Smooth muscle cell of the brain vasculature (primary cell): ENCODE data around the gene TRIM47.

ENCODE experiments used
- DNase-seq: peaks from one replicate; pipeline ENCODE4 v3.0.0-alpha.2; 2012; ENCODE audit warnings: low read depth, low spot score

The TRIM47 gene, protein sequence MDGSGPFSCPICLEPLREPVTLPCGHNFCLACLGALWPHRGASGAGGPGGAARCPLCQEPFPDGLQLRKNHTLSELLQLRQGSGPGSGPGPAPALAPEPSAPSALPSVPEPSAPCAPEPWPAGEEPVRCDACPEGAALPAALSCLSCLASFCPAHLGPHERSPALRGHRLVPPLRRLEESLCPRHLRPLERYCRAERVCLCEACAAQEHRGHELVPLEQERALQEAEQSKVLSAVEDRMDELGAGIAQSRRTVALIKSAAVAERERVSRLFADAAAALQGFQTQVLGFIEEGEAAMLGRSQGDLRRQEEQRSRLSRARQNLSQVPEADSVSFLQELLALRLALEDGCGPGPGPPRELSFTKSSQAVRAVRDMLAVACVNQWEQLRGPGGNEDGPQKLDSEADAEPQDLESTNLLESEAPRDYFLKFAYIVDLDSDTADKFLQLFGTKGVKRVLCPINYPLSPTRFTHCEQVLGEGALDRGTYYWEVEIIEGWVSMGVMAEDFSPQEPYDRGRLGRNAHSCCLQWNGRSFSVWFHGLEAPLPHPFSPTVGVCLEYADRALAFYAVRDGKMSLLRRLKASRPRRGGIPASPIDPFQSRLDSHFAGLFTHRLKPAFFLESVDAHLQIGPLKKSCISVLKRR

DNA sequence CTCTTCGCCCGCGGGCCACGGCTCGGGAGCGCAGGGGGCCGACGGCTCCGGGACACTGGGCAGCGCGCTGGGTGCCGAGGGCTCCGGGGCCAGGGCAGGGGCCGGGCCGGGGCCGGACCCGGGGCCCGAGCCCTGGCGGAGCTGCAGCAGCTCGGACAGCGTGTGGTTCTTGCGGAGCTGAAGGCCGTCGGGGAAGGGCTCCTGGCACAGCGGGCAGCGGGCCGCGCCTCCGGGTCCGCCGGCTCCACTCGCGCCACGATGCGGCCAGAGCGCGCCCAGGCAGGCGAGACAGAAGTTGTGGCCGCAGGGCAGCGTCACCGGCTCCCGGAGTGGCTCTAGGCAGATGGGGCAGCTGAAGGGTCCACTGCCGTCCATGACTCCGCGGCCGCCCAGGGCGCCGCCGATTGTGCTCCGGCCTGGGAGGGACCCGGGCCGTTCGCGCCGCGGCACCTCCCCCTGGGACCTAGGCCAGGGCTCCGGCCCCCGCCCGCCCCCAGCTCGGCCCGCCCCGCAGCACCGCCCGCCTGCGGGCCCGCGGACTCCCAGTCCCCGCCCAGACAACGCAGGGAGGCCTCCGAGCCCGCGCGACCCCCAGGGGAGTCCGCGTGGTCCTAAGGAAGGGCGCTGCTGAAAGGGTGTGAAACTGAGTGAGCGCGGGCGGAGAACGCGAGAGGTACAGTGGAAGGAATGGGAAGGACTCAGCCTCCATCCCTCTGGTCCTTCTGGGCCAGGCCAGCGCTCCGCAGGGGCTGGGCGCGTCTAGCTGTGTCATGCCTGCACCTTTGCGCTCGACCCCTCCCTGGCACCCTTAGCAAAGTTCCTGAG is at the start of gene TRIM47:
Gene TRIM47, minus strand, starts transcription at position 408 of the 825 bp plus-strand sequence. Its CDS starts 33 bp downstream, at position 375.
- no peak for DNase-seq

DNA sequence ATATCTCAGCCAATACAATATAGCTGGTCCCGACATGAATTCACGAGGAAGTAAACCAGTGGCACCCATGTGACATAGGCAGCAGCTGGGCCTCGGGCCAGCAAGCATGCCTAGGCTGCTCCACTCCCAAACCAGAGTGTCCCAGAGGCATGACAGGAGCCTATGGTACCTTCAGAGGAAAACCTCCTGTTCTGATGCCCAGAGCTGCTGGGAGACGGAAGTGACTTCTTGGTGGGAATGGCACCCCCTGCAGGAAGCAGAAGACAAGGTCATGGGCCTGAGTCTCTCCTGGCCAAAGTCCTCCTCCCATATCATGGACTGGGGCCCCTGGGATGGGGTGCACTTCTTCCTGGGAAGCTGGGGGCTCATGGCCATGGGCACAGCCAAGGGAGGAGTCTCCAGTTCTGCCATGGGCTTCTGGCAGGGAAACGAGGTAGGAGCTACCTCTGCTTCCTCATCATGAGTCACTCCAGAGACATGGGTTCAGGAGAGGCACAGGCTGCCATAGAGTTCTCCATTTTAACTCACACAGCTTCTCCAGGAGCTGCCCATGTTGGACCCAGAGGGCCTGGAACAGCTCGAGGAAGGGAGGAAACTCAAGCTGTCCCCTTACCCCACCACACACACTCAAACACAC is 49.0 kb upstream of the TRIM47 start:
- DNase-seq: no peak

DNA sequence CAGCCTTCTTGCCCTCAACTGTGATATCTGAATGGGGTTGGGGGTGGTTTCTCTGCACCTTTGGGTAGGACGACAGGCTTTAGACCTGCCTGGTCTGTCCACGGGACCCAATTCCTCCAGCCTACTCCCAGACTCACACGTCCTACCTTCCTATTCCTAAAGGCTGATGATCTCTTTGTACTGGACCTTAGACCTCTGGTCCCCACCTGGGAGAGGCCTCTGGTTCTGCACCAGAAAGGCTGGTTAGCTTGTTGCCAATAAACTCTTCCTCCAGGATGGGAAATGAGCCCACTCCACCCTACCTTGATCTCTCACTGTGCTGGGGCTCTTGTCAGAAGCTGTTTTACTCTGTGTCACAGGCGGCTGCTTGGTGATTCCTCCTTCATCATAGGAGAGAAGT is 48.1 kb upstream of the TRIM47 start:
- no peak for DNase-seq

DNA sequence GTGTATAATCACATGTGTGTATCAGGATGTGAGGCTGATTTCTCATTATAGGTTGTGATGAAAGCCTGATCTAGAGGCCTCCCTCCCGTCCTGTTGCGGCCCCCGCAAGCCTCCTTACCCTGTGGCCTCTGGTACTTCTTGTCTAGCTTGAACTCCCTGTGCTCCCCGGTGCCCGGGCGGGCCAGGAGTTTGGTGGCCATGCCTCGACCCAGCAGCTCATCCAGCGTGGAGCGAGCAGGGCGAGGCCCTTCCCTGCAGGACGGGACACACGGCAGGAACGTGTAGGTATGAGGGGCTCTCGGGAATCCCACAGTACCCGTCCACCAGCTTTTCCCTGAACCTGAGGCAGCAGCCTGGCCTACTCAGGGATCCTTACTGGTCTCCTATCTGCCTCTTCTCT is 47.5 kb upstream of the TRIM47 start:
- no peak for DNase-seq

DNA sequence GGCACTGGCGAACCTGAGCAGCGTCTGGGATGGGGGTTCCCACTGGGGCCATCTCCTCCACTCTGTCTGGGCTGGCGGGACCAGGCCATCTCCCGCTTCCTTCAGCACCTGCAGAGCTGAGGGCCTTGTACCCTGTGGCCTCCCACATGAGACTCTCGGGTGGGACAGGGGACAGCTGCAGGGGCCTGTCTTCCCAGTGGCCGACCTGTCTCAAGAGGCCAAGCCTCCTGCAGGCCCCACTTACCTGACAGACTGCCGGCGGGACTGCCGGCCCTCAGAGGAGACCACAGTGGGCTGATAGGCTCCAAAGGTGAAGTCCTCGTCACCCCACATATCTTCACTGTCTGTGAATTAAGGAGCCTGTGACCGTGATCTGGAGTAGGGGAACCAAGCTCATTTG is 46.7 kb upstream of the TRIM47 start:
- DNase-seq: no peak

DNA sequence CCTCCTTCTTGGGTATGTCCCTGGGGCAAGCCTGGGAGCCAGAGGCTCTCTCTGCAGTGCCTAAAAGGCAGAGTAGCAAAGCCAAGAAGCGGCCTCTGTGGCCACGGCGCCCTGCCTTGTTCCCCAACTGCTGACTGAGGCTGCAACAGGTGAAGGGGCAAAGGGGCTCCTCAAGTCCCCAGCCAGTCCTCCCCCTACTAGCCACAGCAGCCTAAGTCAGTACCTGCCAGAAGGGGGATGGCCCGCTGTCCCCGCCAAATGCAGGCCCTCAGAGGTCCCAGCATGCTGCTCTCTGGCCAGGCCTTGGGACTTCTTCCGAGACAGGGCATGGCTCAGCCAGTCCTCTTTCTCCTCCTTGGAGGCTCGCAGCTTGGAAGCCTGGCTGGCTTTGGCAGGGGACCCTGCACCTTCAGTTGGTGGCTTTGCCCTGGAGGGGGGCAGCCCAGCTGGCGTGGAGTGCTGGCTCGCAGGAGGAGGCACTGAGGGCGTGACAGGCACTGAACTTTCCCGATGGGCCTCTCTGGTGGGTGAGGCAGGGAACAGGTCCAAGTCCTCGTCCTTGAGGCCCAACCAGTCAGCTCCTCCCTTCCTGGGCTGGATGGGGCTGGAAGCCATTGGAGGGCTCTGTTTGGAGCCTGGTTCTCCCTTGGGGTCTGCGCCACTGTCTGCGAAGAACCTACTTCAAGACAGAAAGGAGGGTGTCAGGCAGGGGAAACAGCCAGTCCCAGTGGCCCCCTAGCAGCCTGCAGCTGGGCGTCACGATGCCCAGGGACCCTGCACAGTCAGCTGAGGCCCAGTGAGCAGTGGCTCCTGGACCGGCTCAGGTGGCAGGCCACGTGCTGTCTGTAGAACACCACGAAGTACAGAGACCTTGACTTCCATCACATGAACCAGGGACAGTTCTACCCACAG is 44.8 kb upstream of the TRIM47 start:
- DNase-seq: no peak

DNA sequence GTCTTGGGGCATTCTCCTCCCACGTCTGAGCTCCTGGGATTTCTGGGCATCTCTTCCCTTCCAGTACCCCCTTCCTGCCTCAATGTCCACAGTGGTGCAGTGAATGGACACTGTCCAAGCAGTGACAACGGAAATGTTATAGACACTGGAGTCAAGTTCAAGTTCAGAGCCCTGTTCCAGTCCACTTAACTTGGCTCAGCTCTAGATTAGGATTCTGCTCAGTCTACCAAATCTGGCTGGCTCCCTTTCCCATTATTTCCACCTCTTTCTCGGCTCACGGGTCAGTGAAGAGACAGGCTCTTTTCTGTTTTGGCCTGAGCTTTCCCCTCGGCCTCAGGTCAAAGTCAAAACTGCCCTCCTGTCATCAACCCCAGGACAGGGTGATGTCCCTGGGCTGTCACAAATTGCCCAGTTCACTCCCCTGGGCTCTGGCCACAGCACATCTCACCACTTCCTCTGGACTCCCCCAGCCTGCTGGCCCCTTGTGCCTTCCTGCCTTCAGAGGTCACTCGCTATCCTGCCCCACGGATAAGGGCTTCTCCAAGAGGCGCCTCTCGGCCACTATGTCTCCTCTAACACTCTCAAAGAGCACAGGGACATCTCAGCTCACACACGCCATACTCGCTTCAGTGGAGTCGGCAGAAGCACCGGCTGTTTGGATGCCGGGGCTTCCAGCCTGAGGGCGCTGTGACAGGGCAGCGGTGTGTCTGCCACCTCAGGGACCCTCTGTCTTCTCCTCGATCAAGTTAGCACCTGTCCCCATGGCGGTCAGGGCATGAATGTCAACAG is 44.0 kb upstream of the TRIM47 start:
- no peak for DNase-seq

DNA sequence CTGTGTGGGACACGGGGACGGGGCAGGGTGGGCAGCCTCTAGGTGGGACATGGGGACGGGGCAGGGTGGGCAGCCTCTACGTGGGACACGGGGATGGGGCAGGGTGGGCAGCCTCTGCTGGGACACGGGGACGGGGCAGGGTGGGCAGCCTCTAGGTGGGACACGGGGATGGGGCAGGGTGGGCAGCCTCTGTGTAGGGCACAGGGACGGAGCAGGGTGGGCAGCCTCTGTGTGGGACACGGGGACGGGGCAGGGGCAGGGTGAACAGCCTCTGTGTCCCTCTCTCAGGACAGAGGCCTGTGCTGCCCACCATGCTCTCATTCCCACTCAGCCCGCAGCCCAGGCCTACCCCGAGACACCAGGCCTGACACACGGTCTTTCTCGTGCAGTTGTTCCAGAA is 43.2 kb upstream of the TRIM47 start:
- DNase-seq: no peak

DNA sequence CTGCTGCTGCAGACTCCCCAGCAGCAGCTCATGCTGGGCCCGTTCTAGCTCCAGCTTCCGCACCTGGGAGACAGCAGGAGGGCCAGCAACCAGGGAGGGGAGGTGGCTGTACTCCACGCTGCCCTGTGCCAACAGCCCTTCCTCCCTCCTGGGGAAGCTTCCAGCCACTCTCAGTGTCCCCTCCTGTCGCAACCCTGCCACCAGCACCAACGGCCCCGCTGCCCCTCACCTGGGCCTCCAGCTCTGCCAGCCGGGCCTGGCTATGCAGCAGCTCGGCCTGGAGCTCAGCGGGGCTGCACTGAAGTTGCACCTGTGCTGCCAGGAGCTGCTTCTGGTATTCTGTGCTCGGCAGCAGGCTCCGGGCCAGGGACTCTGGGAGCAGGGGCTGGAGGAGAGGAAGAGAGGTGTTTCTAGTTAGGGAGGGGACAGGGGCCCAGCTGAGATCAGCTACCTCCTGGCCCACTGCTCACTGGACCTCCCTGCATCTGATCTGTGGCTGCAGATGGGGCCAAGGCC is 41.7 kb upstream of the TRIM47 start:
- no peak for DNase-seq

DNA sequence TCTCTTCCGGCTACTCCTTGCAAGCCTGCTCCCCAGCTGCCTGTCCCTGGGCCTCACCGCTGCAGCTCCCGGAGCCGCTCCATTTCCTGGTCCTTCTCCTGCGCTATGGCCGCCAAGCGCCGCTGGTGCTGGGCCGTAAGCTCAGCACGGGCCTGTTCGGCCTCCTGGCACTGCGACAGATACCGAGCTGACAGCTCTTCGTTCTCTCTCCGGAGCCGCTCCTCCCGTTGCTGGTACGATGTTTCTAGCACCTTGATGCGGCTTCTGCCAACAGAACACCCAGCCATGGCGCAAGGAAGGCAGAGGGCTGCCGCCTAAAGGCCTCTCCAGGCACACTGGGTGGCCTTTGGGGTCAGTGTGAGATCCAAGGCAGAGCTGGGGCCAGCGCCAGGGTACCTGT is 41.2 kb upstream of the TRIM47 start:
- DNase-seq: no peak

DNA sequence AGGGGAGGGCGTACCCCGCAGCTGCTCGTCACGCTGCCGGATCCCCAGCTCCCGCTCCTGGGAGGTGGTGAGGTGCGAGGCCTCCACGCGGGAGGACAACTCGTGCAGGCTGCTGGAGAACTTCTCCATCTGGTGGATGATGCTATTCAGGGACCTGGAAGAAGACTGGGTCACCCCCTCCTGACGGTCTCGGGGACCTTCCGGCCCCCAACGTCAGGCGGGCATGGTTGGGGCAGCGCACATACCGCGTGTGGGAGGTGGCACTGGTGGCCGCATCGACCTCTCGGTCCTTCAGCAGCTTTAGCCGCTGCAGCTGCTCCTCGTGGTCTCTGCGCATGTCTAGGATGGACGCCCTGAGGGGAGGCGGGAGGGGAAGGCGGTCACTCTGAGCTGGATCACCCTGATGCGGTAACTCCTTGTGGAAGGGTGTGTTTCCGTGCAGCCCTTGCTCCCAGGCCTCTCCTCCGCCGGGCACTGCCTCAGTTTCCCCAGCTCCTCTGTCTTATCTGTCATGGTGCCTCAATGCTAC is 39.6 kb upstream of the TRIM47 start:
- no peak for DNase-seq

DNA sequence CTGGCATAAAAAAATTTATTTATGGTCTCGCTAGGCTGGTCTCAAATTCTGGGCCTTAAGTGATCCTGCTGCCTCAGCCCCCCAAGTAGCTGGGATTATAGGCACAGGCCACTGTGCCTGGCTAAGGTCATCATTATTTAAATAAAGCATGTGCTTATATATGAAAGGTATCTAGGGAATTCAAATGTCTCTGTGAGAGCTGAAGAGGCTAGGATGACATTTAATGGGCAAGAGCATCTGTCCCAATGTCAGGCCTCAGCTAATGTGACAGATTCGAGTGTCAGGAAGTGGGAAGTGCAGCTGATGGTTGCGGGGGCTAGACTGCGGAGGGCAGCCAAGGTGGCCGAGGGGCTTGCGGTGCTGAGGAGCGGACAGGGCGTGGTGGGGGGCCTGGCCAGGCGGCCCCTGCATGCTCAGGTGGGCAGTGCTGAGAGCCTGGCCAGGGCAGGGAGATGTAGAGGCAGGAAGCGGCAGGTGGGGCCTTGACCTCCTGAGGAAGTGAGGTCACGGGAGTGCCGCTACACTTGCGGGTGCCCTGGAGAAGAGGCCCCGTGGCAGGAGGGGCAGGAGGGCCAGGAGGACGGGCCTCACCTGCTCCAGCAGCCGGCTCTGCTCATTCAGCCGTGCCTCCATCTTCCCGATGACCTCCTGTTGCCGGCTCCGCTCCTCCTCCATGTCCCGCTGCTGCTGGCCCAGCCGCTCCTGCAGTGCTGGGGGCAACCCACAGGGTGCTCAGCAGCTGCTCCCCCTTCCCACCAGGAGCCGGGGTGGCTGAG is 38.9 kb upstream of the TRIM47 start:
- DNase-seq: no peak

DNA sequence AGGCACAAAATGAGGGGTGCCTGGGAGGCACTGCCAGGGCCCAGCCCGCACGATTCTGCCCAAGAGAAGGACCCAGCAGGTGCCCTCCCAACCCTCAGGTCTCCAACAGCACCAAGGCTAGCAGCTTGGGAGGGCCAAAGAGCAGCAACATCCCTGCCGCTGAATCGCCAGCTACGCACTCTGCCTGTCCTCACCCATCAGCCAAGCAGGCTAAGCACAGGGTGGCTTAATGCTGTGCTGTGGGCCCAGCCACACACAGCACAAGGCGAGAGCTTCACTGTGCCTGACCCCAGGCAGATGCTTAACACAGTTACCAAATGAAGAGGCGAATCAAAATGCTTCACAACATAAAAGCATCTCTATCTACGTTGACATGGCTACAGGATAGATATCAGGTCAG is 36.9 kb upstream of the TRIM47 start:
- DNase-seq: no peak

DNA sequence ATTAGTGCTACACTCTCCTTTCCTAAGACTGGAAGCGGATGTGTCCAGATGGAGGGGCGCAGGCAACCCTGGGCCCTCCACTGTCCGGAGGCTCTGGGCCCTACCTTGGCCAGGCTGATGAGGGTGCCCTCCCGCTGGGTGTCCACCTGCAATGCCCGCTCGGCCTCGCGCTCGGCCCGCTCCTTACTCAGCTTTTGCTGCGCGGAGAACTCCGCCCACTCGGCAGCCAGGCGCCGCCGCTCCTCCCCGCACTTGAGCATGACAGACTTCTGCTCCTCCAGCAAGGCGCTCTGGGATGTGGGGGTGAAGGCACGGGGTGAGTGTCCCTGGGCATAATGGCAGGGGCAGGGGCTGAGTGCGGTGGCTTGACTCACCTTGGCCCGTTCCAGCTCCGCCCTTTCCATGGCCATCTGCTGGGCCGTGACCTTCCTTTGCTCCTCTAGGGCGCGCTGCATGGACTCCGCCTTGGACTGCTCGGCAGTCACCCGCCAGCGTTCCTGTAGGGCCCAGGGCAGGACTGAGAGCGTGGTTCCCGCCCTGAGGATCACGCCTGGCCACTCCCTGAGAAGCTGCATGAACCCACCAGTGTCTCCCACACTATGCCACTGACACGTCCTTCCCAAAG is 36.4 kb upstream of the TRIM47 start:
- DNase-seq: no peak

DNA sequence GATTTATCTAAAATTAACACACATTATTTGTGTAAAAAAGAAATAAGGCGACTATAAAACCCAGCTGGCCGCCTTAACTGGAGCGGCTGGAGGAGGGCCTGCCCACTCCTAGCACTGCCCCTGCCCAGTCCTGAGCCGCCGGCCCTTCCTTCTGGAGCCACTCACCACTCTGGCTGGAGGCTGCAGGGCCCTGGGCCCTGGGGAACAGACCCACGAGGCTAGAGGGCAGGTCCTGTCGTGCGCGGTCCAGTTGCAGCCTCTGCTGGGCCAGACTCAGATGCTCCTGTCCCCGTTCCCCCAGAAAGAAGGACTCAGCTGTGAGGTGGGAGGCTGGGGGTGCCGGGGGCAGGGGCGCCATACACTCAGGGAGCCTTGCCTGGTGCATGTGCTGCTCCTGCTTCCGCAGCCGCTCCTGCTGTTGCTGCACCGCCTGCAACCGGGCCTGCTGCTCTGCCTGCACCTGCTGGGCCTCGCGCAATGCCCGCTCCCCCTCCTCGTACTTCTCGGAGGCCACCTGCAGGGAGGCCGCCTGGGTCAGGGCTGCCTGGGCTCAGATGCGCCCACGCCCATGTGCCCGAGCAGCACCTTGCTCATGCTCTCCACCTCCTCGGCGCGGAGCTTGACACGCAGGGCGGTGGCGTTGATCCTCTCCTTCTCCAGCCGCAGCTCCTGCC is 35.3 kb upstream of the TRIM47 start:
- no peak for DNase-seq

DNA sequence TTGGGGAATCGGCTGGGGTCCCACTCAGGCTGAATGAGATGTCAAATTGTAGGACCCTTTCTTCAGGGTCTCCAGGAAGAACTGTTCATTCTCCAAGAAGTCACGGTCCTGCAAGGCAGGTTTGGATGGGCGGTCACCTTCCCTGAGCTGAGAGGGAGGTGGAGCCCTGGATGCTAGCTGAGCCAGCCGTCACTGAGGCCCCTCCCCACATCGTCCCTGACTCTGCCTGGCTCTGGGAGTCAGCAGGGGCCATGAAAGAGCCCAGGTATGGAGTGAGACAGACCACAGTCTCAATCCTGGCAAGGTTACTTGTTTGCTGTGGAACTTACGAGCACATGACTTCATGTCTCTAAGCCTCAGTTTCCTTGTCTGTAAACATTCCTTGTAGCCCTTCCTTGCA is 32.3 kb upstream of the TRIM47 start:
- DNase-seq: no peak

DNA sequence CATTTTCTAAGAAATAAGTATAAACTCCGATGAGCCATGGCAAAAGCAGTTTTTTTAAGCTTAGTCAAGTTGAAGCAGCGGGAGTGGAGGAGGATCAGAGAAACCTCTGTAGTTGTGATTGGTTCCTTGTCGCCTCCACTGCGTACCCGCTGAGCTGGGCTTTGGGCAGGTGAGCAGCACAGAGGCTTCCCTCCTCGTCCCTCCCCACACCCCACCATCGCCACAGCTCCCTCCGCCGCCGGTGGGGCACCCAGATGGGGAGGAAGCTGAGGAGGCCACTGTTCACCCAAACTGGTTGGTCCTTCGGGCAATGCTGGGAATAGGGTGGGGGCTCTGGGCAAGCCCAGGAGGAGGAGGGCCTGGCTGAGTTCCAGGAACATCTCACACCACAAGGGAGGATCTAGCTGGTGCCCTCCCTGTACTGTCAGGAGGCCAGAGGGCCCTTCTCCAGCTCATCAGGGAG is 31.5 kb upstream of the TRIM47 start:
- DNase-seq: no peak
